WTC11 (cell line): ENCODE data around the gene SSRP1.

Experiments used
- RELA ChIP-seq: sonication (generic); formaldehyde crosslinking; IDR thresholded peaks from 2 replicates; pipeline ENCODE4 v1.8.1; 2022; ENCODE audit warnings: missing genetic modification reagents, mild to moderate bottlenecking, borderline replicate concordance
- SP1 ChIP-seq: sonication (generic); formaldehyde crosslinking; conservative IDR thresholded peaks from 2 replicates; pipeline ENCODE4 v1.8.1; 2022; ENCODE audit warnings: missing genetic modification reagents

DNA sequence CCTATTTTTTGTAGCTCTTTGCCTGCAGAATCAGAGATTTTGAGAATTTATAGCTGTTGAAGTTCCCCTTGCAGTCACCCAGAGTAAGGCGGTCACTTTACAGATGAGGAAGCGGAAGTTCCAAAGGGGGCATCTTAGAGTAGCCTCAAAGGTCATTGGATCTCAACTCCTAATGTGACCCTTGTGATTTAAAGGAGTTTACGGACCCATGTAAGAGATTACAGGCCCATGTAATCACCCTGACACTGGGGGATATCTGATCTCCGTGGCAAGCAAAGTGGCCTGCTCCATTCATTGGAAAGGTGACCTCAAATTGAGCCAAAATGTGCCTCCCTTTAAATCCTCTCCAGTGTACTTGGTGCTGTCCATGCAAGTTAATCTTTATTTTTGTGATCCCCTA is 18.2 kb upstream of the SSRP1 start:
- TF ChIP-seq RELA (CRISPR knock-in tag) = no peak
- TF ChIP-seq SP1 (CRISPR knock-in tag) = no peak
